OCI-LY3 (cell line): ENCODE results near the gene SLC27A5.

ENCODE experiments used
- EZH2phosphoT487 ChIP-seq: fragments of 200-600 bp; shearing (Covaris generic); IDR thresholded peaks from 2 replicates; pipeline ENCODE4 v1.6.1; 2018; ENCODE audit warnings: antibody characterized with exemption, mixed run types, low read depth
- TF ChIP-seq, protein P1 (sequence below): fragments of 200-600, 300-600 bp; sonication (generic); IDR thresholded peaks from 2 replicates; pipeline ENCODE4 v1.5.1; 2014; ENCODE audit warnings: antibody characterized with exemption, low read length, low read depth

DNA sequence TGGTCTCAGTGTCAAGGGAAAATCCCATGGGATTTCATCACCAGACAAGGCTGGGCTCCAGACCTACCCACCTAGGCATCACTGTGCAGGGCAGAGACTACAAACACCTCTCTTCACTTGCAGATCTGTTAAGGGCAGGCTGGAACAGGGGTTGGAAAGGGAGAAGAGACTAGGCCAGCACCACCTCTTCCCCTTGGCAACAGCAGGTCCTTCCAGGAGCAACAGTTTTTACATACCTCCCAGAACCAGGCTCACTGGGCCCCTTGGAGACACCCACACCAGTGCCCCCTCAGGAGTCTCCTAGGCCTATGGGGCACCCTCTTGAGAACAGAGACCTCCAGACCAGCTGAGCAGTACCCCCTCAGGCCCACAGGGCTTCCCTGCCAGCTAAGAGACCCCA is 49.1 kb upstream of the SLC27A5 start:
- no peak for TF ChIP-seq EZH2phosphoT487
- TF ChIP-seq, protein P1, sequence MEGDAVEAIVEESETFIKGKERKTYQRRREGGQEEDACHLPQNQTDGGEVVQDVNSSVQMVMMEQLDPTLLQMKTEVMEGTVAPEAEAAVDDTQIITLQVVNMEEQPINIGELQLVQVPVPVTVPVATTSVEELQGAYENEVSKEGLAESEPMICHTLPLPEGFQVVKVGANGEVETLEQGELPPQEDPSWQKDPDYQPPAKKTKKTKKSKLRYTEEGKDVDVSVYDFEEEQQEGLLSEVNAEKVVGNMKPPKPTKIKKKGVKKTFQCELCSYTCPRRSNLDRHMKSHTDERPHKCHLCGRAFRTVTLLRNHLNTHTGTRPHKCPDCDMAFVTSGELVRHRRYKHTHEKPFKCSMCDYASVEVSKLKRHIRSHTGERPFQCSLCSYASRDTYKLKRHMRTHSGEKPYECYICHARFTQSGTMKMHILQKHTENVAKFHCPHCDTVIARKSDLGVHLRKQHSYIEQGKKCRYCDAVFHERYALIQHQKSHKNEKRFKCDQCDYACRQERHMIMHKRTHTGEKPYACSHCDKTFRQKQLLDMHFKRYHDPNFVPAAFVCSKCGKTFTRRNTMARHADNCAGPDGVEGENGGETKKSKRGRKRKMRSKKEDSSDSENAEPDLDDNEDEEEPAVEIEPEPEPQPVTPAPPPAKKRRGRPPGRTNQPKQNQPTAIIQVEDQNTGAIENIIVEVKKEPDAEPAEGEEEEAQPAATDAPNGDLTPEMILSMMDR: no peak
